ENCODE results near the gene CCSER2.

Gene CCSER2

GRCh38 chr10:84546609-84547008, 218.2 kb downstream of the CCSER2 start:
- Histone ChIP-seq H3K9me3 (ENCODE audit: control insufficient read depth in 5 of 5, low read length in 5 of 5) (no peaks in the 10 kb centered on the region), H3K4me1 (ENCODE audit: control insufficient read depth in 5 of 5, insufficient read depth in 5 of 5, low read length in 5 of 5) (peaks cover 0 to 1% (median 0%) of the 10 kb centered on the region in 5 donors), H3K9ac (ENCODE audit: low read length in 5 of 5) (no peak overlapping the region), H3K36me3 (ENCODE audit: control insufficient read depth in 5 of 5, insufficient read depth in 5 of 5, low read length in 5 of 5) (no peaks in the 10 kb centered on the region), H3K27ac (ENCODE audit: low read depth, low read length) (no peak overlapping the region), H3K4me3 (ENCODE audit: low read depth in 1 of 5, low read length in 5 of 5) (no peak overlapping the region), H3K27me3 (ENCODE audit: control insufficient read depth in 5 of 5, insufficient read depth in 4 of 5, low read length in 5 of 5) (peaks cover 0 to 26% (median 5%) of the 10 kb centered on the region in 5 donors)

- Histone ChIP-seq H3K27ac (ENCODE audit: low read depth, low read length) (no peak overlapping the region), H3K9me3 (ENCODE audit: control insufficient read depth in 5 of 5, low read length in 5 of 5) (no peaks in the 10 kb centered on the region), H3K36me3 (ENCODE audit: control insufficient read depth in 5 of 5, insufficient read depth in 5 of 5, low read length in 5 of 5) (no peaks in the 10 kb centered on the region), H3K4me1 (ENCODE audit: control insufficient read depth in 5 of 5, insufficient read depth in 5 of 5, low read length in 5 of 5) (peaks cover 0 to 1% (median 0%) of the 10 kb centered on the region in 5 donors), H3K9ac (ENCODE audit: low read length in 5 of 5) (no peak overlapping the region), H3K27me3 (ENCODE audit: control insufficient read depth in 5 of 5, insufficient read depth in 4 of 5, low read length in 5 of 5) (peaks cover 0 to 22% (median 3%) of the 10 kb centered on the region in 5 donors), H3K4me3 (ENCODE audit: low read depth in 1 of 5, low read length in 5 of 5) (no peak overlapping the region)
These were observed 219.2 kb downstream of the CCSER2 start for GRCh38 chr10:84547616-84548015.

GRCh38 chr10:84548869-84549268, 220.5 kb downstream of the CCSER2 start:
- no peaks in the 10 kb centered on the region for H3K4me1 ChIP-seq (ENCODE audit: control insufficient read depth in 5 of 5, insufficient read depth in 5 of 5, low read length in 5 of 5)
- H3K9ac ChIP-seq (ENCODE audit: low read length in 5 of 5): no peak overlapping the region
- H3K27me3 ChIP-seq (ENCODE audit: control insufficient read depth in 5 of 5, insufficient read depth in 4 of 5, low read length in 5 of 5): peaks cover 0 to 15% (median 3%) of the 10 kb centered on the region in 5 donors
- no peaks in the 10 kb centered on the region for H3K36me3 ChIP-seq (ENCODE audit: control insufficient read depth in 5 of 5, insufficient read depth in 5 of 5, low read length in 5 of 5)
- no peaks in the 10 kb centered on the region for H3K9me3 ChIP-seq (ENCODE audit: control insufficient read depth in 5 of 5, low read length in 5 of 5)
- H3K27ac ChIP-seq (ENCODE audit: low read depth, low read length): no peak overlapping the region
- H3K4me3 ChIP-seq (ENCODE audit: low read depth in 1 of 5, low read length in 5 of 5): no peak overlapping the region

DNA sequence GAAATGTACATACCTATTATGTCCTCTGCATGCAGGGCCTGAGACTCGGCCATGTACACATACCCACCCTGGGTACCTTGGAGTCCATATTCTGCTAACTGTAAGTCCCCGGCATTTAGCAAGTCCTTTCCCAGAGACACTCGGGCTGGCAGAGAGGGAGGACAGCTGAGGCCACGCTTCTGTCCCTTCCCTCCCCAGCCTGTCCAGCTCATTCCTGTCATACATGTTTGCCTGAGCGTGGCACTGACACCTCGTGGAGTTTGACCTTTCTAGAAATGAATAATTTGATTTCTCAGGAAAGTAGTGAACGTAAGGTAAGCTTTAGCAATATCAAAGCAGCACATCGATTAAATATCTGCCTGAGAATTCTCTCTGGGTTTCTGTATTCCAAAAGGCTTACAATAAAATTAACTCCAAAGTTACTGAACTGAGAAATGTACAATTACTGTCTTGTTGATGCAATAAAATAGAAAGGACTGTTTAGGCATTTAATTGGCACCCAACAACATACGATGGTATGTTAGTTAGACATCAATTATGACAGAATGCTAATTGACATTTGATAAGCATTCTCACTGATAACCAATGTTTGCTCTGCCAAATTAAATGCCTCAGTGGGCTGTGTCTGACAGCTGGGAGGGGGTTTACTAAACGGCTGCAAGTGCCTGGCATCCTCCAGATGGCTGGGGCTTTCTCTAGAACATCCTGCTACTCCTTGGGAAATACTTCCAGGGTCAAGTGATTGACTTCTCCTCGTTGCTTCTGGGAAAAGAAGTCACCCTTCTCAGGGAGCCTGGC, 221.2 kb downstream of the CCSER2 start:
- H3K4me1 ChIP-seq (ENCODE audit: control insufficient read depth in 5 of 5, insufficient read depth in 5 of 5, low read length in 5 of 5): no peaks in the 10 kb centered on the region
- H3K9ac ChIP-seq (ENCODE audit: low read length in 5 of 5): no peak overlapping the region
- H3K27ac ChIP-seq (ENCODE audit: low read depth, low read length): no peak overlapping the region
- H3K9me3 ChIP-seq (ENCODE audit: control insufficient read depth in 5 of 5, low read length in 5 of 5): no peaks in the 10 kb centered on the region
- H3K36me3 ChIP-seq (ENCODE audit: control insufficient read depth in 5 of 5, insufficient read depth in 5 of 5, low read length in 5 of 5): no peaks in the 10 kb centered on the region
- no peak overlapping the region for H3K4me3 ChIP-seq (ENCODE audit: low read depth in 1 of 5, low read length in 5 of 5)
- peaks cover 0 to 15% (median 3%) of the 10 kb centered on the region in 5 donors for H3K27me3 ChIP-seq (ENCODE audit: control insufficient read depth in 5 of 5, insufficient read depth in 4 of 5, low read length in 5 of 5)

DNA sequence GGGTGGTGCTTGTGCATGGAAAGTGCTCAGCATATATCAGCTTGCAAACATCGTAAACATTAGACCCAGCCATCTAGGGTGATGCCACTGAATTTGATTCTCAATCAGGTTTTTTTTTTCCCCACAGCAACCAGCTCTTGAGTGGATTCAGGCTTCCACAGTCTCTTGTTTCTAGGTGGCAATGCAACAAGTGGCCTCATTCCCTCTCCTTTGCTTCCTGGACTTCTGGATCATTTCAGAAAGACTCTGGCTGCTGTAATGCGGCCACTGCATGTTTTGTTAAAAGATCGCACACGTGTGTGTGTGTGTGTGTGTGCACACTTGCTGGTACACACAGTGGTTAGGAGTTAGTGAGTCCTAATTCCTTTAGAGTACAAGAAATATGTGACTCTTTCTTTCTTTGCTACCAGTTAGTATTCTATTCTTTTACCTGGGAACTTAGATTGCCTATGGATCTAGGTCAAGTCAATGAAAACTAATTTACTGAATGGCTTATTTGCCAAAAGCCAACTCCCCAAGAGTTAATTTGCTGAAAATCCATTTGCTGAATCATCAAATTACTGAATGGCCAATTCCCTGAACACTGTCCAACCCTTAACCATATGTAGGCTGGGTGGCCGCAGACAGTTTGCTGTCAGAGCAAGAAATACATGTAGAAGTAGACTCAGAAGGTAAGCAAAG, 222.5 kb downstream of the CCSER2 start:
- Histone ChIP-seq H3K4me1 (ENCODE audit: control insufficient read depth in 5 of 5, insufficient read depth in 5 of 5, low read length in 5 of 5) (no peaks in the 10 kb centered on the region), H3K27me3 (ENCODE audit: control insufficient read depth in 5 of 5, insufficient read depth in 4 of 5, low read length in 5 of 5) (peaks cover 0 to 15% (median 3%) of the 10 kb centered on the region in 5 donors), H3K9me3 (ENCODE audit: control insufficient read depth in 5 of 5, low read length in 5 of 5) (no peaks in the 10 kb centered on the region), H3K4me3 (ENCODE audit: low read depth in 1 of 5, low read length in 5 of 5) (no peak overlapping the region), H3K9ac (ENCODE audit: low read length in 5 of 5) (no peak overlapping the region), H3K36me3 (ENCODE audit: control insufficient read depth in 5 of 5, insufficient read depth in 5 of 5, low read length in 5 of 5) (no peaks in the 10 kb centered on the region), H3K27ac (ENCODE audit: low read depth, low read length) (no peak overlapping the region)

DNA sequence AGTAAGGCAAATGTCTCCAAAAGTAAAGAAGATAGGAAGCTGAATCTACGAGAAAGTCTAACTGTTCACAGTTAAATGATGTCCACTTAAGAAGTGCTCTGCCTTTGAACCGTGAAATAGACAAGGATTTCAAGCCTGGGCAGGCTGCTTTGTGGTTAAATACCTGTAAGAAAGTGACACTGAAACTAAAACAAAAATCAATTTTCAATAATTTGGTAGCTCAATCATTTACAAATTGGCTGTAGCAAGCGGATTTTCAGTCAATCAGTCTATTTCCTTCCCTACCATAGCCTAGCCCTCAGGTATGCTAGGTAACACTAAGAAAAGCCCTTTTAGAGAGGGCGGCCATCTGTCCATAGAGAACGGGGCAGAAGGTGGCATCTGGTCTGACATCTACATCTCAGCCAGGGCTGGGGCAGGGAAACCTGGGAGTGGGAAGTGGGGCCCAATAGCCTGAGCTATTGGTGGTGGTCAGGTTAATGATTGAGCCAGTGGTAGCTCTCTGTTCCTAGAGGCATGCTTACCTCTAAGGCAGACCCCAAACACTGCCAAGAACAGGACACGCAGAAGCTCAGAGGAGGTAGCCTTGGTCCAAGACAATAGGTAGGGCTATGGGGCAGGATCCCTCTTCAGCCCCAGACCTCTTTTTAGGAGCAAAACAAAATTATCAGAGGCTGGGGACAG, 223.2 kb downstream of the CCSER2 start:
- Histone ChIP-seq H3K9me3 (ENCODE audit: control insufficient read depth in 5 of 5, low read length in 5 of 5) (no peaks in the 10 kb centered on the region), H3K27ac (ENCODE audit: low read depth, low read length) (no peak overlapping the region), H3K4me3 (ENCODE audit: low read depth in 1 of 5, low read length in 5 of 5) (no peak overlapping the region), H3K36me3 (ENCODE audit: control insufficient read depth in 5 of 5, insufficient read depth in 5 of 5, low read length in 5 of 5) (no peaks in the 10 kb centered on the region), H3K4me1 (ENCODE audit: control insufficient read depth in 5 of 5, insufficient read depth in 5 of 5, low read length in 5 of 5) (no peaks in the 10 kb centered on the region), H3K9ac (ENCODE audit: low read length in 5 of 5) (no peak overlapping the region), H3K27me3 (ENCODE audit: control insufficient read depth in 5 of 5, insufficient read depth in 4 of 5, low read length in 5 of 5) (peaks cover 0 to 15% (median 3%) of the 10 kb centered on the region in 5 donors)

- Histone ChIP-seq H3K36me3 (ENCODE audit: control insufficient read depth in 5 of 5, insufficient read depth in 5 of 5, low read length in 5 of 5) (no peaks in the 10 kb centered on the region), H3K9me3 (ENCODE audit: control insufficient read depth in 5 of 5, low read length in 5 of 5) (no peaks in the 10 kb centered on the region), H3K4me1 (ENCODE audit: control insufficient read depth in 5 of 5, insufficient read depth in 5 of 5, low read length in 5 of 5) (no peaks in the 10 kb centered on the region), H3K9ac (ENCODE audit: low read length in 5 of 5) (no peak overlapping the region), H3K4me3 (ENCODE audit: low read depth in 1 of 5, low read length in 5 of 5) (no peak overlapping the region), H3K27ac (ENCODE audit: low read depth, low read length) (no peak overlapping the region), H3K27me3 (ENCODE audit: control insufficient read depth in 5 of 5, insufficient read depth in 4 of 5, low read length in 5 of 5) (peaks cover 0 to 15% (median 3%) of the 10 kb centered on the region in 5 donors)
These were observed 224.1 kb downstream of the CCSER2 start for GRCh38 chr10:84552478-84552877.

GRCh38 chr10:84562592-84562991, 234.2 kb downstream of the CCSER2 start:
- H3K4me1 ChIP-seq (ENCODE audit: control insufficient read depth in 5 of 5, insufficient read depth in 5 of 5, low read length in 5 of 5): no peaks in the 10 kb centered on the region
- peaks cover 0 to 7% (median 3%) of the 10 kb centered on the region in 5 donors for H3K27me3 ChIP-seq (ENCODE audit: control insufficient read depth in 5 of 5, insufficient read depth in 4 of 5, low read length in 5 of 5)
- no peak overlapping the region for H3K9ac ChIP-seq (ENCODE audit: low read length in 5 of 5)
- H3K9me3 ChIP-seq (ENCODE audit: control insufficient read depth in 5 of 5, low read length in 5 of 5): no peaks in the 10 kb centered on the region
- H3K27ac ChIP-seq (ENCODE audit: low read depth, low read length): no peak overlapping the region
- H3K36me3 ChIP-seq (ENCODE audit: control insufficient read depth in 5 of 5, insufficient read depth in 5 of 5, low read length in 5 of 5): no peaks in the 10 kb centered on the region
- no peak overlapping the region for H3K4me3 ChIP-seq (ENCODE audit: low read depth in 1 of 5, low read length in 5 of 5)

DNA sequence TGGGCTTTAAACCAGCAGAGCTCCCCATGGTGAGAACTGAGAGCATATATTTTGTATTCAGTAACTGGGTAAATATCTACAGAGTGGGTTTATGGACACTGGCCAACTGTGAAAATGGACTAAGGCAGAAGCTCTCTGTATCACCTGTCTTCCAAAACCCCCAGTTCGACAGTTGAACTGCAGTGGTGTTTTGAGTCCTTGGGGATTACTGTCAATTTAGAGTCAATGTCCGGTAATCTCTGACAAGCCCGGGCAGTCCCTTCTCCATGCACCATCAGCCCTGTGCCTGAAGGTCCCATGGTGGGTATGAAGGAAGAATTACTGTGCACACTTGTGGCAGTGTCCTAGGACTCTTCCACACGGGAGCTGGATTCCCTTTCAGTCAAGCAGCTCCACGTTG, 235.0 kb downstream of the CCSER2 start:
- Histone ChIP-seq H3K36me3 (ENCODE audit: control insufficient read depth in 5 of 5, insufficient read depth in 5 of 5, low read length in 5 of 5) (no peaks in the 10 kb centered on the region), H3K4me1 (ENCODE audit: control insufficient read depth in 5 of 5, insufficient read depth in 5 of 5, low read length in 5 of 5) (no peaks in the 10 kb centered on the region), H3K9me3 (ENCODE audit: control insufficient read depth in 5 of 5, low read length in 5 of 5) (no peaks in the 10 kb centered on the region), H3K27ac (ENCODE audit: low read depth, low read length) (no peak overlapping the region), H3K27me3 (ENCODE audit: control insufficient read depth in 5 of 5, insufficient read depth in 4 of 5, low read length in 5 of 5) (peaks cover 0 to 7% (median 3%) of the 10 kb centered on the region in 5 donors), H3K4me3 (ENCODE audit: low read depth in 1 of 5, low read length in 5 of 5) (no peak overlapping the region), H3K9ac (ENCODE audit: low read length in 5 of 5) (no peak overlapping the region)

DNA sequence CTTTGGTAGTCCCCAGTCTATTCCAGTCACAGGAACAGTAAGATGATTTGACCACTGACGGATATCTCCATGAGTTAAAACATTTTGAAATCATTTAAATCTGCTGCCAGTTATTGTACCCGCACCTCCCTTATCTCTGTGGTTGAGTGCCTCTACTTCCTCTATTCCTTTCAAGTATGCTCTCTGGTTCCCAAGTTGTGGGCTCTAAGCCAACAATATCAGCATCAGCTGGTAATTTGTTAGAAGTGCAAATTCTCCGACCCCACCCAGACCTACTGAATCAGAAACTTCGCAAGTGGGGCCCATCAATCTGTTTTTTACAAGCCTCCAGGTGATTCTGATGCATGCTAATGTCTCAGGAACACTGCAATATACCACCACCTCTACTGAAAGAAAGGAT, 235.5 kb downstream of the CCSER2 start:
- Histone ChIP-seq H3K9ac (ENCODE audit: low read length in 5 of 5) (no peak overlapping the region), H3K27ac (ENCODE audit: low read depth, low read length) (no peak overlapping the region), H3K27me3 (ENCODE audit: control insufficient read depth in 5 of 5, insufficient read depth in 4 of 5, low read length in 5 of 5) (peaks cover 0 to 7% (median 3%) of the 10 kb centered on the region in 5 donors), H3K4me1 (ENCODE audit: control insufficient read depth in 5 of 5, insufficient read depth in 5 of 5, low read length in 5 of 5) (no peaks in the 10 kb centered on the region), H3K9me3 (ENCODE audit: control insufficient read depth in 5 of 5, low read length in 5 of 5) (no peaks in the 10 kb centered on the region), H3K4me3 (ENCODE audit: low read depth in 1 of 5, low read length in 5 of 5) (no peak overlapping the region), H3K36me3 (ENCODE audit: control insufficient read depth in 5 of 5, insufficient read depth in 5 of 5, low read length in 5 of 5) (no peaks in the 10 kb centered on the region)

Data from subcutaneous abdominal adipose tissue (tissue), 5 donors.